COLO668 (cell line): Measurements from ENCODE around the gene TNIK.

Experiments
- DNase-seq: peaks from one replicate; lab custom pipeline; 2025; ENCODE audit not compliant: unreplicated experiment; lab: John Stamatoyannopoulos, UW

TNIK gene

GRCh38 chr3:171176244-171176933, 283.8 kb downstream of the TNIK start:
- no peak for DNase-seq

- no peak for DNase-seq
Observed at GRCh38 chr3:171175741-171176234, 284.4 kb downstream of the TNIK start.

- no peak for DNase-seq
Observed at GRCh38 chr3:171173736-171174135, 286.5 kb downstream of the TNIK start.

DNA sequence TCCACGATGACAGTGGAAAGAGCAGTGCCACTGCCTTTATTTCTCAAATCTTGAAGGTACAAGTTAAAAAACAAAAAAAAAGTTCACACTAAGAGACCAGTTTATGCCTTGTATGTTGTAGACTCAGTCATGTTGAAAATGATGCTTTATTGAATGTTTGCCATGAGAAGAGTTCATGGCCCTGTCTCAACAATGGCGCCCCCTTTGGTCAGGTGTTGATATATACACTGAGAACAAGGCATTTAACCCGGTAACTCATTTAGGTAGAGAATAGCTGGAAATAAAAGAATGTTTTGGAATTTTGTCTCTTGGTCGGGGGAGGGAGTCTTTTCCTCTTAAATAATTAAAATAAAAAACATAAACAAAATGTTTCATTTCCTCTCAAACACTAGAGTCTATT, 288.1 kb downstream of the TNIK start:
- no peak for DNase-seq

DNA sequence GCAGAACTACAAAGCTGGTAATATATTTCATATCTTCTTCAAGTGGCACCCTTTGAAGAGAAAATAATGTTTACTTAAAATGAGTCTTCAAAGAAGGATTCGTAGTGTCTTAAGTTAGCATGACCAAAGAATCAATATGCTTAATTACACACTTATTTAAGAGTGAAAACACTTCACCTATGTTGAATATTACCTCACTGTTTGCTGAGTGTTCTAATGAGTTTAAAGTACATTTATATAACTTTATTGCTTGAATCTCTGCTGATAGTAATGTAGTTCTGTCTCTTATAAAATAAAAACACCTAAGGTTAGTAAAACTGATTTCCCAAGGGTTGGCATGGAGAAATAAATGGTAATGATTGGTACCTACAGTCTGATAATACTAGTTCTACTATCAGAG, 290.3 kb downstream of the TNIK start:
- DNase-seq = no peak

DNA sequence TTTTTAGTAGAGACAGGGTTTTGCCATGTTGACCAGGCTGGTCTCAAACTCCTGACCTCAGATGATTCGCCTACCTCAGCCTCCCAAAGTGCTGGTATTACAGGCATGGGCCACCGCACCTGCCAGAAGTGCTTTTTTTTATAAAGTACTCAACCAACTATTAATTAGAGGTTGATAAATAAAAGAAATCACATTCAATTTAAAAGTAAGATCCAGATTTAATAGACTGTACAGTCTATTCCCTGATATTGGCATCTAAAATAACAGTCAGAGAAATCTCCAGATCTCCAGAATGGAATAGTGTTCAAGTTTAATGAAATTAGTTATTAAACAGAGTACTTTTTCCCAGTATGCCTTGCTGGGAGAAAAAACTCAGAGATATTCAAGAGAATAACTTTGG, 290.8 kb downstream of the TNIK start:
- DNase-seq = no peak

GRCh38 chr3:171168551-171168950, 291.7 kb downstream of the TNIK start:
- DNase-seq = no peak

DNA sequence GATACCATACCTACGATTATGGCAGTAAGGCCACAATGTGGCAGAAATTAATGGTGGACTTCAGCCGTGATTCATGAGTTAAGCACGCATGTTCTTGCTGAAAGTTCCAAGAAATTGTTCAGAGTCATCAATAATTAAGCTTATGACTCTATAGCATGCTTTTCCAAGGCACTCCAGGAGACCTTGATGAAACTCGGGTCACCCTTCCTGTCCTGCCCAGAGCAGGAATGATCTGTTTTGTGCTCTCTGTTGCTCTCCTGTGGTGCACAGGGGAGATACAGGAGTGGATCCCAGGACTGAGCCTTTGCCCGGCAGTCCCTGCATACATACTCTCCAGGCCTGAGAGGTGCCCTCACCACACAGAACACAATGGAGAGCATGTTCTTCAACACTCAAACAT, 292.1 kb downstream of the TNIK start:
- peak; percentile 4 for DNase-seq

- DNase-seq = no peak
Observed at GRCh38 chr3:171165983-171166382, 294.2 kb downstream of the TNIK start.

- DNase-seq = no peak
Observed at GRCh38 chr3:171165499-171165921, 294.7 kb downstream of the TNIK start.

DNA sequence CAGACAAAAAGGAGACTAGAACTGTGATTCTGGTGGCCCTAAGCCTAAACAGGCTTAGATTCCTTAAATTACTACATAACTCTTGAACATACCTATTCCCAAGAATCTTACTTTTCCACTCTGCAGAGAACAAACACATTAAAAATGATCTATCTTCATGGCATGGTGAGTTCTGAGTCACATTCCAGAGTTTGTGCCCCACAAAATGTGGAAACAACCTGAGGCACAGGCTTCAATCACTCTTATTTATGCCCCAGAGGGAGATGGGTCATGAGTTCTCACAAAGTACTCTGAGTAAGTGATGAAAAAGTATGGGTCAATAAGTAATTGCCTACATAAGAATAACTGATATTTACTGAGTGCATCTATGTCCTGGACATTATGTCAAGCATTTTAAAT, 296.1 kb downstream of the TNIK start:
- DNase-seq = no peak

GRCh38 chr3:171163101-171164066, 296.8 kb downstream of the TNIK start:
- no peak for DNase-seq

DNA sequence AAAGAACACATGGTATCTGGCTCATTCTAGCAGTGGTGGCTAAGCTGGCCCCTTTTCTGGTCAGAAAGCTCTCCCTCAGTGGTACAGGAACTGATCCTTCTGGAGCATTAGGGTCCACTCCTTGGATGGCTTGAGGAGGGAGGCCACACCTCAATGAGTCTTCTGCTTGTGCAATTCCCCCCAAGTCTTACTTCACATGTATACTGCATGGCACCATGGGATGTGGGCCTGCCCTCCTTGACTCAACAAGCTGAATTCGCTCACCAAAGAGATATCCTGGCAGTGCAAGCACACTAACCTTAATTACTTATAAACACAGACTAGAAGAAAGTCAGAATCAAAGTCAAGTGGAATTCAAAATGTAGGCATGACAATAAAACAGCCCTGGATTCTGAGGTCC, 299.9 kb downstream of the TNIK start:
- DNase-seq = no peak

DNA sequence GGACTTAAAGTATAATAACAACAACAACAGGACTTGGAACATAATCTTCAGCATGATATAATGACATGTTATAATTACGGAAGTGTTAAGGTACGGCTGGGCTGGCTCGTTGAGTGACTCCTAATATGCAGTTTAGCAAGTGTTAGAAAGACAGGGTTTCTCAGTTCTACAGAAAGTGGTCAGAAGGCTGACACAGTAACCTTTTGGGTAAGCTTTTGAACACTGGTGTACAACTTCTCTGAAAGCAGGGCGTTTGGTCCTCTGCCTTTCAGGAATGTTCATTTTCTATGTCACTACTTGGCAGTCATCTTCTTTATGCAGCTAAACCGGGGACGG, 300.4 kb downstream of the TNIK start:
- no peak for DNase-seq

- DNase-seq = no peak
Observed at GRCh38 chr3:171159024-171159821, 301.0 kb downstream of the TNIK start.

DNA sequence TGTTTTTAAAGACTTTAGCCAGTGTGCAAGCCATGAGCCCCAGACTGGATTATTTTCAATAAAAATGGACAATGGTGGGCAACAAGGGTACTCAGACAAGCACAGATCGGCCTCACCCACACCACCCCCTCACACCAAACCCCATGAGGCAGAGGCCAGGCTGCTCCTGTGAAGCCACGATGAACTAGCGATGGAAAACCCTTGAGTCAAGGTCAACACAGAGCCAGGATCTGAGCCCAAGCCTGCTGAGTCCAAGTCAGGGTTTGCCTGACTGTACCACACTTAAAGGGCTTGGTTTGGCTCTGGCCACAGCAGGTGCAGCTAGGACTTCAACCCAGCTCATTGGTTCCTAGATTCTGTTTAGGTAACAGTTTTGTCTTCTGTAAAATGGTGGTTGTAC, 302.2 kb downstream of the TNIK start:
- no peak for DNase-seq

- DNase-seq = no peak
Observed at GRCh38 chr3:171157286-171157685, 302.9 kb downstream of the TNIK start.

- no peak for DNase-seq
Observed at GRCh38 chr3:171156401-171157010, 303.7 kb downstream of the TNIK start.

DNA sequence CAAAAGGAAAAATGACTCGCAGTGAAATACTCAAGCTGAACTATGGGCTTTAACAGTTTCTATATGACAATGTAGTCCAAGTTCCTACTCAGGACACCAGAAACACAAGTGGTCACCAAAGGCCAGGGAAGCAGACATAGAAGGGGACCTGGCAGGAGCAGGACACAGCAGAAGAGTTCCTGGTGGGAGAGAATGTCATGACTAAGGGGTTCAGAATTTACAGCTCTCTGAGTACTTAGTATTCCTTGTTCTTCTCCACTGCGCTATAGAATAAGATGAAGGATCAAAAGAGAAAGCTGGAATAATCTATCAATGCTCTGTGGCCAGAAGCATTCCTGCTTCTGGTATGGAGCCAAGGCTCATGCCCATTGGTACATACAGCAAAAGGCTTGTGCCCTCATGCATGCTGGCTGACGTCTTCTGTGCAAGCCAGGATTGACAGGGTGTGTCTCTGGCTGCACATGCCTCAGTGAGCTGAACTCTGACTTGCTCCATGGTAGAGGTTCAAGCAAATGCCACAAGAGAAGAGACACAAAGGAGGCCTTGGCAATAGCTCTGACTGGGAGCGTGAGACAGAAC, 305.0 kb downstream of the TNIK start:
- DNase-seq = no peak

DNA sequence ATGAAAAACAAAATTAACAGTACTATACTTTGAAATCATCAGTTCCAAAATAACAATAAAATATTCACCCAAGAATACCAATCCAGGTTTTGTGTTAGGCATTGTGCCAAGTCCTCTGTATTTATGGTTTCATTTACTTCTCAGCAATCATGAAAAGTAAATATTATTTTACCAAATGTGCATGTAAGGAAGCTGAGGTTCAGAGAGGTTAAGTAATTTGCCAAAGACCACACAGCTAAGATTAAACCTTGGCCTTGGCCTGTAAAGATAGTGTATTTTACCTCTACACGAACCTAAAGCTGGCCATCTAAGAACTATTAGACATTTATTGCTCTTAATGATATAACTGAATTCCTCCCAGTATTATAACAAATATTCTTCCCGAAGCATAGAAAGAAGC, 309.3 kb downstream of the TNIK start:
- DNase-seq = no peak
